T-helper 1 cell treated with Interleukin-12 subunit alpha and Interleukin-12 subunit beta and Interleukin-4 antibody, amounts not matched to agents 30 μg/mL and 1 μg/mL, for 36 hours (primary cell): ENCODE results near the gene DDHD1.

Experiments
- H3K27ac Mint-ChIP-seq: one replicate; pipeline ENCODE4 v1.8.0; 2021; ENCODE audit warnings: mild to moderate bottlenecking, mixed read lengths
- H3K27me3 Mint-ChIP-seq: one replicate; pipeline ENCODE4 v1.8.0; 2021; ENCODE audit warnings: low read depth, mixed read lengths
- H3K36me3 Mint-ChIP-seq: one replicate; pipeline ENCODE4 v1.8.0; 2021; ENCODE audit warnings: low read depth, mixed read lengths
- H3K4me1 Mint-ChIP-seq: one replicate; pipeline ENCODE4 v1.8.0; 2021; ENCODE audit warnings: low read depth, mixed read lengths
- H3K4me3 Mint-ChIP-seq: one replicate; pipeline ENCODE4 v1.8.0; 2021; ENCODE audit warnings: mild to moderate bottlenecking, moderate library complexity, mixed read lengths
- H3K9me3 Mint-ChIP-seq: one replicate; pipeline ENCODE4 v1.8.0; 2021; ENCODE audit warnings: mixed read lengths

Gene DDHD1

GRCh38 chr14:53041067-53041466 lies 112.1 kb downstream of the DDHD1 start:
- H3K36me3 Mint-ChIP-seq: peaks cover 66% of the 10 kb centered on the region
- no peaks in the 10 kb centered on the region for H3K9me3 Mint-ChIP-seq
- no peak overlapping the region for H3K4me3 Mint-ChIP-seq
- no peak overlapping the region for H3K27ac Mint-ChIP-seq
- H3K27me3 Mint-ChIP-seq: no peaks in the 10 kb centered on the region
- H3K4me1 Mint-ChIP-seq: peaks cover 9% of the 10 kb centered on the region

GRCh38 chr14:53038629-53039028 lies 114.5 kb downstream of the DDHD1 start:
- Mint-ChIP-seq H3K36me3 (peaks cover 74% of the 10 kb centered on the region), H3K4me1 (peaks cover 18% of the 10 kb centered on the region), H3K9me3 (no peaks in the 10 kb centered on the region), H3K27me3 (no peaks in the 10 kb centered on the region), H3K4me3 (no peak overlapping the region), H3K27ac (no peak overlapping the region)

- peaks cover 77% of the 10 kb centered on the region for H3K36me3 Mint-ChIP-seq
- no peaks in the 10 kb centered on the region for H3K27me3 Mint-ChIP-seq
- no peak overlapping the region for H3K27ac Mint-ChIP-seq
- peaks cover 16% of the 10 kb centered on the region for H3K4me1 Mint-ChIP-seq
- H3K4me3 Mint-ChIP-seq: no peak overlapping the region
- no peaks in the 10 kb centered on the region for H3K9me3 Mint-ChIP-seq
Observed at GRCh38 chr14:53037016-53037415, 116.1 kb downstream of the DDHD1 start.

GRCh38 chr14:53035336-53036210 lies 117.5 kb downstream of the DDHD1 start:
- H3K9me3 Mint-ChIP-seq: peaks cover under 1% of the 10 kb centered on the region
- H3K27ac Mint-ChIP-seq: no peak overlapping the region
- no peak overlapping the region for H3K4me3 Mint-ChIP-seq
- H3K4me1 Mint-ChIP-seq: peaks cover 27% of the 10 kb centered on the region
- no peaks in the 10 kb centered on the region for H3K27me3 Mint-ChIP-seq
- H3K36me3 Mint-ChIP-seq: peaks cover 78% of the 10 kb centered on the region

- H3K4me3 Mint-ChIP-seq: no peak overlapping the region
- peaks cover 8% of the 10 kb centered on the region for H3K9me3 Mint-ChIP-seq
- H3K36me3 Mint-ChIP-seq: peaks cover 77% of the 10 kb centered on the region
- peaks cover 35% of the 10 kb centered on the region for H3K4me1 Mint-ChIP-seq
- no peak overlapping the region for H3K27ac Mint-ChIP-seq
- no peaks in the 10 kb centered on the region for H3K27me3 Mint-ChIP-seq
Observed at GRCh38 chr14:53034688-53035230, 118.4 kb downstream of the DDHD1 start.

- Mint-ChIP-seq H3K27me3 (no peaks in the 10 kb centered on the region), H3K9me3 (peaks cover 13% of the 10 kb centered on the region), H3K4me1 (peaks cover 39% of the 10 kb centered on the region), H3K4me3 (no peak overlapping the region), H3K27ac (no peak overlapping the region), H3K36me3 (peaks cover 75% of the 10 kb centered on the region)
Observed at GRCh38 chr14:53034036-53034435, 119.1 kb downstream of the DDHD1 start.

- Mint-ChIP-seq H3K36me3 (peaks cover 71% of the 10 kb centered on the region), H3K4me3 (no peak overlapping the region), H3K9me3 (peaks cover 18% of the 10 kb centered on the region), H3K27ac (no peak overlapping the region), H3K27me3 (no peaks in the 10 kb centered on the region), H3K4me1 (peaks cover 44% of the 10 kb centered on the region)
Observed at GRCh38 chr14:53032838-53033390, 120.2 kb downstream of the DDHD1 start.

GRCh38 chr14:53032161-53032803 lies 120.8 kb downstream of the DDHD1 start:
- Mint-ChIP-seq H3K9me3 (peaks cover 22% of the 10 kb centered on the region), H3K36me3 (peaks cover 70% of the 10 kb centered on the region), H3K27me3 (no peaks in the 10 kb centered on the region), H3K4me1 (peaks cover 50% of the 10 kb centered on the region), H3K4me3 (no peak overlapping the region), H3K27ac (no peak overlapping the region)

- H3K27ac Mint-ChIP-seq: peak overlapping the region; percentile 74
- peaks cover 22% of the 10 kb centered on the region for H3K9me3 Mint-ChIP-seq
- H3K4me3 Mint-ChIP-seq: peak overlapping the region; percentile 71
- H3K4me1 Mint-ChIP-seq: peaks cover 46% of the 10 kb centered on the region
- H3K27me3 Mint-ChIP-seq: no peaks in the 10 kb centered on the region
- H3K36me3 Mint-ChIP-seq: peaks cover 51% of the 10 kb centered on the region
Observed at GRCh38 chr14:53027562-53027961, 125.6 kb downstream of the DDHD1 start.

- Mint-ChIP-seq H3K4me3 (peak overlapping the region; percentile 71), H3K27ac (peak overlapping the region; percentile 74), H3K9me3 (peaks cover 22% of the 10 kb centered on the region), H3K36me3 (peaks cover 48% of the 10 kb centered on the region), H3K27me3 (no peaks in the 10 kb centered on the region), H3K4me1 (peaks cover 43% of the 10 kb centered on the region)
Observed at GRCh38 chr14:53027041-53027440, 126.1 kb downstream of the DDHD1 start.

- Mint-ChIP-seq H3K27ac (no peak overlapping the region), H3K9me3 (peaks cover 8% of the 10 kb centered on the region), H3K4me3 (no peak overlapping the region), H3K27me3 (no peaks in the 10 kb centered on the region), H3K4me1 (peaks cover 16% of the 10 kb centered on the region), H3K36me3 (peaks cover 35% of the 10 kb centered on the region)
Observed at GRCh38 chr14:53023325-53023724, 129.8 kb downstream of the DDHD1 start.

- Mint-ChIP-seq H3K9me3 (peaks cover 5% of the 10 kb centered on the region), H3K4me3 (no peak overlapping the region), H3K27me3 (no peaks in the 10 kb centered on the region), H3K4me1 (peaks cover 9% of the 10 kb centered on the region), H3K27ac (no peak overlapping the region), H3K36me3 (peaks cover 32% of the 10 kb centered on the region)
Observed at GRCh38 chr14:53022593-53022992, 130.5 kb downstream of the DDHD1 start.

- H3K4me1 Mint-ChIP-seq: no peaks in the 10 kb centered on the region
- H3K27me3 Mint-ChIP-seq: no peaks in the 10 kb centered on the region
- no peak overlapping the region for H3K27ac Mint-ChIP-seq
- peaks cover 4% of the 10 kb centered on the region for H3K9me3 Mint-ChIP-seq
- H3K36me3 Mint-ChIP-seq: peaks cover 25% of the 10 kb centered on the region
- H3K4me3 Mint-ChIP-seq: no peak overlapping the region
Observed at GRCh38 chr14:53020193-53020932, 132.8 kb downstream of the DDHD1 start.

GRCh38 chr14:53019406-53019805 lies 133.7 kb downstream of the DDHD1 start:
- peaks cover 24% of the 10 kb centered on the region for H3K36me3 Mint-ChIP-seq
- H3K27ac Mint-ChIP-seq: no peak overlapping the region
- H3K9me3 Mint-ChIP-seq: peaks cover 4% of the 10 kb centered on the region
- no peak overlapping the region for H3K4me3 Mint-ChIP-seq
- no peaks in the 10 kb centered on the region for H3K4me1 Mint-ChIP-seq
- H3K27me3 Mint-ChIP-seq: no peaks in the 10 kb centered on the region
